ENCODE results near the gene ZNF385B. TPM values are rescaled to one million over a fixed set of nuclear protein-coding genes. Genes with fewer than 3 reads are reported as not detected.

ZNF385B gene
- total and polyA plus RNA-seq, 2 donors (not counting 1 experiment from before 2014, with no cell fraction given): not detected

DNA sequence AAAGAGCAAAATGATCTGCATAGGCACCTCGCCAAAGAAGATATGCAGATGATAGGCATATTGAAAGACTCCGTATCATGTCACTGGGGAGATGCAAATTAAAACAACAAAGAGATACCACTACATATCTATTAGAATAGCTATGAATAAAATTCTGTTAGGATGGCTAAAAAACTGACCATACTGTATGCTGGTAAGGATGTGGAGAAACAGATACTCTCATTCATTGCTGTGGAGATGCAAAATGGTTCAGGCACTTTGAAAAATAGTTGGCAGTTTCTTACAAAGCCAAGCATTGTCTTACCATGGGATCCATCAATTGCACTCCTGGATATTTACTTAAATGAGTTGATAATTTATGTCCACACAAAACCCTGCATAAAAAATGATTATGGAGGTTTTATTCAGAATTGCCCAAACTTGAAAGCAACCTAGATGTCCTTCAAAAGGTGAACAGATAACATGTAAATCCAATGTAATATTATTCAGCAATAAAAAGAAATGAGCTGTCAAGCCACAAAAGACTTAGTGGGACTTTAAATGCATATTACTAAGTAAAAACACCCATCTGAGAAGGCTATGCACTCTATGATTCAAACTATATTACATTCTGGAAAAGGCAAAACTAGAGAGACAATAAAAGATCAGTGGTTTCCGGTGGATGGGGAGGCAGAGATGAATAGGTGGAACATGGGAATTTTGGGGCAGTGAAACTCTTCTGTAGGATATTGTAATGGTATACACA is 31.2 kb downstream of the ZNF385B start:
- no peaks in the 10 kb centered on the region for H3K27me3 ChIP-seq (replicated peaks in 1 of 4; ENCODE audit: control extremely low read depth in 1 of 4, control insufficient read depth in 3 of 4, insufficient read depth in 4 of 4, low read length in 3 of 4)
- H3K9ac ChIP-seq (ENCODE audit: low read length): no peak overlapping the region
- no peaks in the 10 kb centered on the region for H3K36me3 ChIP-seq (replicated peaks in 1 of 2; ENCODE audit: control extremely low read depth in 1 of 2, control insufficient read depth in 1 of 2, extremely low read depth in 1 of 2, insufficient read depth in 2 of 2, low read length in 1 of 2)
- ChIA-PET CTCF (no interaction called here), POLR2A (no interaction called here)
- Mint-ChIP-seq H3K9me3 (ENCODE audit: insufficient read depth) (no peaks in the 10 kb centered on the region), H3K27ac (no peak overlapping the region), H3K4me3 (no peak overlapping the region), H3K27me3 (peaks cover 7% of the 10 kb centered on the region), H3K4me1 (no peaks in the 10 kb centered on the region)
- intact Hi-C loops (cut with micrococcal nuclease): no loop called here
- H3K4me3 ChIP-seq (ENCODE audit: control extremely low read depth in 1 of 5, extremely low read depth in 1 of 5, insufficient read depth in 1 of 5, low read depth in 2 of 5, low read length in 4 of 5): no peak overlapping the region
- TF ChIP-seq EZH2 (IDR thresholded peaks at IDR 0.05; ENCODE audit: borderline replicate concordance, insufficient read depth, low read depth, low read length, poor library complexity, severe bottlenecking): no peak
- TF ChIP-seq, protein P1, sequence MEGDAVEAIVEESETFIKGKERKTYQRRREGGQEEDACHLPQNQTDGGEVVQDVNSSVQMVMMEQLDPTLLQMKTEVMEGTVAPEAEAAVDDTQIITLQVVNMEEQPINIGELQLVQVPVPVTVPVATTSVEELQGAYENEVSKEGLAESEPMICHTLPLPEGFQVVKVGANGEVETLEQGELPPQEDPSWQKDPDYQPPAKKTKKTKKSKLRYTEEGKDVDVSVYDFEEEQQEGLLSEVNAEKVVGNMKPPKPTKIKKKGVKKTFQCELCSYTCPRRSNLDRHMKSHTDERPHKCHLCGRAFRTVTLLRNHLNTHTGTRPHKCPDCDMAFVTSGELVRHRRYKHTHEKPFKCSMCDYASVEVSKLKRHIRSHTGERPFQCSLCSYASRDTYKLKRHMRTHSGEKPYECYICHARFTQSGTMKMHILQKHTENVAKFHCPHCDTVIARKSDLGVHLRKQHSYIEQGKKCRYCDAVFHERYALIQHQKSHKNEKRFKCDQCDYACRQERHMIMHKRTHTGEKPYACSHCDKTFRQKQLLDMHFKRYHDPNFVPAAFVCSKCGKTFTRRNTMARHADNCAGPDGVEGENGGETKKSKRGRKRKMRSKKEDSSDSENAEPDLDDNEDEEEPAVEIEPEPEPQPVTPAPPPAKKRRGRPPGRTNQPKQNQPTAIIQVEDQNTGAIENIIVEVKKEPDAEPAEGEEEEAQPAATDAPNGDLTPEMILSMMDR (IDR thresholded peaks at IDR 0.05): no peak
- H3K27ac ChIP-seq (ENCODE audit: low read length in 2 of 2): no peak overlapping the region
- DNase-seq: no peak
- no peaks in the 10 kb centered on the region for H3K4me1 ChIP-seq (ENCODE audit: control insufficient read depth in 2 of 2, insufficient read depth in 2 of 2, low read length in 2 of 2)
- ATAC-seq (ENCODE audit: low read depth): no peak
- H2AFZ ChIP-seq (ENCODE audit: insufficient read depth, low read depth, low read length, poor library complexity, severe bottlenecking): no peak overlapping the region
- H3K79me2 ChIP-seq (ENCODE audit: control insufficient read depth, insufficient read depth, low read length): no peaks in the 10 kb centered on the region
- no peak overlapping the region for H3K4me2 ChIP-seq (replicated peaks; ENCODE audit: low read depth, low read length, poor library complexity, severe bottlenecking)
- H3K9me3 ChIP-seq (ENCODE audit: control extremely low read depth in 1 of 3, control insufficient read depth in 2 of 3, insufficient read depth in 1 of 3, low read length in 2 of 3): no peaks in the 10 kb centered on the region
- no peaks in the 10 kb centered on the region for H4K20me1 ChIP-seq (ENCODE audit: control insufficient read depth, insufficient read depth, low read length, poor library complexity, severe bottlenecking)
- WGBS (ENCODE audit: insufficient coverage): no CpG with 5 or more reads among the region's 3 CpGs

DNA sequence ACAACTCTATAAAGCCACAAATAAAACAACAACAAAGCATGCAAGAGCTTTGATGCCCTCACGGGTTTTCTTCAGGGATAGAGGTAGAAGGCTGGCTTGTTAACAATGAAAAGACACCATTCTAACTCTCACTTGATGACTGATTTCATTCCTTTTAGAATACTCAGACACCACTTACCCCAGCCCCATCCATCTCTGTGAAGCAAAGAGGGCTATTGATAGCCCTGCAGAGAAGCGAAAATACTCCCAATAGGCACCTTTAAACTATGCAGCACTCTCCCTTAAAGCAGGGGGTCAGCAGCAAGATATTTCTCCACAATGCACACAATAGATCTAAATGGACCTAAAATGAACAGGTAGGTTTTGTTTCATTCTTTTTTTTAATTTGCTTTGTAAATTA is 35.1 kb downstream of the ZNF385B start:
- Mint-ChIP-seq H3K9me3 (ENCODE audit: insufficient read depth) (no peaks in the 10 kb centered on the region), H3K27me3 (peaks cover 7% of the 10 kb centered on the region), H3K27ac (no peak overlapping the region), H3K4me1 (no peaks in the 10 kb centered on the region), H3K4me3 (no peak overlapping the region)
- ChIA-PET CTCF (no interaction called here), POLR2A (no interaction called here)
- no peak overlapping the region for H3K4me2 ChIP-seq (replicated peaks; ENCODE audit: low read depth, low read length, poor library complexity, severe bottlenecking)
- no peaks in the 10 kb centered on the region for H3K79me2 ChIP-seq (ENCODE audit: control insufficient read depth, insufficient read depth, low read length)
- H3K4me1 ChIP-seq (ENCODE audit: control insufficient read depth in 2 of 2, insufficient read depth in 2 of 2, low read length in 2 of 2): no peaks in the 10 kb centered on the region
- H3K9me3 ChIP-seq (ENCODE audit: control extremely low read depth in 1 of 3, control insufficient read depth in 2 of 3, insufficient read depth in 1 of 3, low read length in 2 of 3): no peaks in the 10 kb centered on the region
- H3K36me3 ChIP-seq (replicated peaks in 1 of 2; ENCODE audit: control extremely low read depth in 1 of 2, control insufficient read depth in 1 of 2, extremely low read depth in 1 of 2, insufficient read depth in 2 of 2, low read length in 1 of 2): no peaks in the 10 kb centered on the region
- H3K27me3 ChIP-seq (replicated peaks in 1 of 4; ENCODE audit: control extremely low read depth in 1 of 4, control insufficient read depth in 3 of 4, insufficient read depth in 4 of 4, low read length in 3 of 4): no peaks in the 10 kb centered on the region
- no peak overlapping the region for H2AFZ ChIP-seq (ENCODE audit: insufficient read depth, low read depth, low read length, poor library complexity, severe bottlenecking)
- no peak for ATAC-seq (ENCODE audit: low read depth)
- H3K27ac ChIP-seq (ENCODE audit: low read length in 2 of 2): no peak overlapping the region
- H3K9ac ChIP-seq (ENCODE audit: low read length): no peak overlapping the region
- intact Hi-C loops (cut with micrococcal nuclease): no loop called here
- TF ChIP-seq EZH2 (IDR thresholded peaks at IDR 0.05; ENCODE audit: borderline replicate concordance, insufficient read depth, low read depth, low read length, poor library complexity, severe bottlenecking): no peak
- TF ChIP-seq, protein P1 (IDR thresholded peaks at IDR 0.05): no peak
- no peak for DNase-seq
- no peaks in the 10 kb centered on the region for H4K20me1 ChIP-seq (ENCODE audit: control insufficient read depth, insufficient read depth, low read length, poor library complexity, severe bottlenecking)
- no CpG with 5 or more reads among the region's 2 CpGs for WGBS (ENCODE audit: insufficient coverage)
- no peak overlapping the region for H3K4me3 ChIP-seq (ENCODE audit: control extremely low read depth in 1 of 5, extremely low read depth in 1 of 5, insufficient read depth in 1 of 5, low read depth in 2 of 5, low read length in 4 of 5)

All from B cell (primary cell).